Left ventricle myocardium superior (tissue), 1 donor: Measurements from ENCODE around the gene OPRL1. TPM values are rescaled to one million over a fixed set of nuclear protein-coding genes. Genes with fewer than 3 reads are reported as not detected.
A peak's percentile ranks its signal among the peaks of the same experiment; 100 is the strongest.
"Not testable (repeated sequence)": the region's sequence is repeated elsewhere in the genome, so short reads cannot be mapped to it uniquely, and the experiment has no call there.

Source experiments
- ATAC-seq: fragments of 200-7000 bp; cut with Tn5 transposase; one replicate; pipeline ENCODE4 v1.9.1; 2020; ENCODE audit warnings: mild to moderate bottlenecking, moderate library complexity
- DNase-seq: peaks from one replicate; pipeline ENCODE4 v3.0.0-alpha.2; 2020
- intact Hi-C: fragments of 100-400 bp; cut with micrococcal nuclease; formaldehyde crosslinking; loops from one replicate; pipeline ENCODE4 v1.11.0; 2022
- total RNA-seq: library from RNA; stranded (reverse); fragmentation: NEBNext Ultra II Directional; extraction: Animal tissue kit (Norgen Biotek cat#: 25700); gene quantifications from one replicate; pipeline ENCODE4 v1.2.1, GENCODE V29; 2021
- donor health status: DM: no; HTN: yes; CAD: no; lungs with severe emphysema.

The OPRL1 gene
- total RNA-seq, 1 donor from 2014 or later, result 0.27 TPM

DNA sequence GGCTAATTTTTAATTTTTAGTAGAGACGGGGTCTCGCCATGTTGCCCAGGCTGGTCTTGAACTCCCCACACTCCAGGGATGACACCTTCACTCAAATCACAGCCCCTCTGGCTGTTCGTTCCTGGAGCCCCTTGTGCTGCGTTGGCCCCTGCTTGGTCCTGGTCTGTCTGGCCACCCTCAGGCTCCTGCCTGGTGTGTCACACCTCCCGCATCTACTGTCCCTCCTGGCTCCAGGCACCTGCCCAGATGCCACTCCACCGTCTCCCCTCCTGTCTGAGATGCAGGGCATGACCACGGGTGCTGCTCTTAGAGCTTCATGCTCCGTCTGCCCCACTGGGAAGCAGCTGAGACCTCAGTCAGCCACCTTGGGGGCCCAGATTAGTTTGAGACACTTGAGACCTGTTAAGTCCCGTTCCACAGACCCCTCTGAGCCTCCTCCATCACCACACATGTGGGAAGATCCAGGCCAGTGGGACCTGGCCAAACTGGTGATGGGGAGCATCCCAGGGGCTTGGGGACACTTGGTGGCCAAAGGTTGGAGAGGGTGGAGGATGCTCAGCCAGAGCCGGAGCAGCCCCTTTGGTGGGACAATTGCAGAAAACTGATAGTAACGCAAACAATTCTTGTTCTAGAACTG lies 49.4 kb downstream of the OPRL1 start:
- intact Hi-C loops, result no loop called here
- DNase-seq, result peak; percentile 17

DNA sequence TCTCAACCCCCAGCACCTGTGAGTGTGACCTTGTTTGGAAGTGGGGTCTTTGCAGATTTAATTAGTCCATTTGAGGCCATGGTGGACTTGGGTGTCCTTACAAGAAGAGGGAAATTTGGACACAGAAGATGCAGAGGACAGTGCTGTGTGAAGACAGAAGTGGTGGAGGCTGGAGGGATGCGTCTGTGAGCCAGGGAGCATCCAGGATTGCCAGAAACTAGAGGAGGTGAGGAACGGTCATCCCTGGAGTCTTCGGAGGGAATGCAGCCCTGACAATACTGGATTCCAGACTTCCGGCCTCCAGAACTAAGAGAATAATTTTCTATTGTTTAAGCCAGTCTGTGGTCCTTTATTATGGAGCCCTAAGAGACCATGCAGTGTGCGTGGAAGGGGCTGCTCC lies 50.4 kb downstream of the OPRL1 start:
- intact Hi-C loops, result no loop called here
- DNase-seq (no peak), ATAC-seq (no peak)

More for the DNA sequence above, 49.4 kb downstream of the OPRL1 start:
- ATAC-seq, result no peak

DNA sequence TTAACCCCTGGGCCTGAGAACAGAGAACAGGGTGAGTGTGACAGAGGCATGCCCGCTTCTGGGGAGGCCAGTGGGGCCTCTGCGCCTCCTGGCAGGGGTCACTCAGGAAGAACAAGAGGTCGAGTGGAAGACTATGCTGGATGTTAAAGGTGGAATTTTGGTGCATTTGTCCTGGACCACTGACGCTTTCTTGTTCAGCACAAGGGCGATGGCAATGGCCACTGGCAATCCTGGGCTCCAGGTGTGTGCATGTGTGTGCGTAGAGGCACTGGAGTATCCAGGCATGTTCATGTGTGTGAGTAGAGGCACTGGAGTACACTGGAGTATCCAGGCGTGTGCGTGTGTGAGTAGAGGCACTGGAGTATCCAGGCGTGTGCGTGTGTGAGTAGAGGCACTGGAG lies 51.0 kb downstream of the OPRL1 start:
- no peak for DNase-seq
- intact Hi-C loops, result no loop called here
- no peak for ATAC-seq

DNA sequence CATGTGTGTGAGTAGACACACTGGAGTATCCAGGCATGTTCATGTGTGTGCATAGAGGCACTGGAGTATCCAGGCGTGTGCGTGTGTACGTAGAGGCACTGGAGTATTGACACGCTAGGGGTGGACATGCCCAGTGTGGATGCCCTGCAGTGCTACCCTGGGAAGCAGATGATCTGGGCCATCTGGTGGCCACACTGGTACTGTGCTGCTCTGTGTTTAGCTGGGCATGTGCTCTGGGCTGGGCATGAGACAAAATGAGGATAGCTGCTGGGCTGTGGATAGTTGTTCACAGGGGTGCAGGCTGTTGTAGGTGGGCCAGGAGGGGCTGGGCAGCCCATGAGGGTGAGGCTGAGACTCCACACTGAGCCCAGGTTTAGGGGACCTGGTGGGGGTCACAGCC lies 51.5 kb downstream of the OPRL1 start:
- no peak for ATAC-seq
- peak; percentile 7 for DNase-seq
- intact Hi-C loops, result no loop called here

DNA sequence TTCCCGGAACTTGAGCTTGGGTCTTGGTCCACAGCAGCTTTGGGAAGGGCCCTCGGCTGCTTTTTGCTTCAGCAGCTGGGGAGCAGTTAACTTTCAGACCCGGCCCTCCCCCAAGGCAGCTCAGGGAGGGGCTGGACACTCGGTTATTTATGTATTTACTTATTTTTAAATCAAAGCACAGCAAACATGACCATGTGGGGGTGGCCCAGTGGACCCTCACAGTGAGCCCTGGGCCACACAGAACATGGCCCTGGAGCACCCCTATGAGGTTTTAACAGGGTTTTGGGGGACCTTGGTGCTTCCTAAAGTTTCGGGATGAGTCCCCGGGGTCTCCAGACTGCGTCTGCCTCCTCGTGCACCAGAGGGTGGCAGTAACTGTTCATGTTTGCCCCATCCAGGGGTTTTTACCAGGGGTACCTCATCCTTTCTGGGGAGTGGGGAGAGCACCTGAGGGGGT lies 54.1 kb downstream of the OPRL1 start:
- no peak for ATAC-seq
- intact Hi-C loops, result no loop called here
- DNase-seq, result peak; percentile 11

DNA sequence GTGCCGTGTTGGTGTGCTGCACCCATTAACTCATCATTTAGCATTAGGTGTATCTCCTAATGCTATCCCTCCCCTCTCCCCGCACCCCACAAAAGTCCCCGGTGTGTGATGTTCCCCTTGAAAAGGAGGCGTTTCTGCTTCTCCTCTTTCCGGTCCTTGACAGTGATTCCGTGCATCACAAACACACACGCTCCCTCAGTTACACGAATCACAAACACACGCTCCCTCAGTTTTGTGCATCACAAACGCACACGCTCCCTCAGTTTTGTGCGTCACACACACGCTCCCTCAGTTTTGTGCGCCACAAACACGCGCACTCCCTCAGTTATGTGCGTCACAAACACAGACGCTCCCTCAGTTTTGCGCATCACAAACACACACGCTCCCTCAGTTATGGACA lies 54.9 kb downstream of the OPRL1 start:
- ATAC-seq, intact Hi-C loops: not testable (repeated sequence)
- DNase-seq, result peak; percentile 3

DNA sequence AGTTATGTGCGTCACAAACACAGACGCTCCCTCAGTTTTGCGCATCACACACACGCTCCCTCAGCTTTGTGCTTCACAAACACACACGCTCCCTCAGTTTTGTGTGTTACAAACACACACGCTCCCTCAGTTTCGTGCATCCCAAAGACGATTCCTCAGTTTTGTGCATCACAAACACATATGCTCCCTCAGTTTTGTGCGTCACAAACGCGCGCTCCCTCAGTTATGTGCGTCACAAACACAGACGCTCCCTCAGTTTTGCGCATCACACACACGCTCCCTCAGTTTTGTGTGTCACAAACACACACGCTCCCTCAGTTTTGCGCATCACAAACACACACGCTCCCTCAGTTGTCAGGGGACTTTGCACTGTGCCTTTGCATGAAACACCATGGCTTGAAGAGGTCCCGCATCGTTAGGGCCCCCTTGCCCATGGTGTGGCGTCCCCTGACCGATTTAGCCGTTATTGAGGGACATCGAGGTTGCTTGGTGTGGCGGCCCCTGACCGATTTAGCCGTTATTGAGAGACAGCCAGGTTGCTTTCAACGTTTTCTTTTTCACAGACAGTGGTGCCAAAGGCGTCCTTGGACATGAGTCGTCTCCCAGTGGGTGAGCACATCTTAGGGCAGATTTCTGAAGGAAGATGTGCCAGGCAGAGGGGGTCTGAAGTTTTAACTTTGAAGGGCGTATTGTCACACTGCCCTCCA lies 56.3 kb downstream of the OPRL1 start:
- peak; percentile 11 for DNase-seq
- intact Hi-C loops, result no loop called here
- ATAC-seq, result no peak

DNA sequence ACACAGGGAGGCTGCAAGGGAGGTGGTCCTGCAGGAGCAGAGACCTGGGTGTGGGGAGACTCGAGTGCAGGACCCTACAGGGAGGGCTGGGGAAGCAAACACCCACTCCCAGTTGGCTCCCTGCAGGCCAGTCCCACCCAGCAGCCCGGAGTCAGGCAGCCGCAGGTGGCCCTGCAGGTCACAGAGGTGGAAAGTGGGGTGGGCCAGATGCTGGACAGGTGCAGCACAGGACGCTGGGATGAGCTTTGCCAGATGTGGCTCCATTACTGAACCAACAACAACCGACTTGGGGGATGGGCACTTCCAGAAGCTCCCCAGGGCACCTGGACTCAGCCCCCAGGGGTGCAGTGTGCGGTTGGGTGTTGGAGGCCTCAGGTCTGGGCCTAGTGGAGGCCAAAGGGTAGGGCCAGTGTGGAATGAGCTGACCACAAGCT lies 57.7 kb downstream of the OPRL1 start:
- intact Hi-C loops, result no loop called here
- DNase-seq, result peak; percentile 13
- ATAC-seq, result no peak

DNA sequence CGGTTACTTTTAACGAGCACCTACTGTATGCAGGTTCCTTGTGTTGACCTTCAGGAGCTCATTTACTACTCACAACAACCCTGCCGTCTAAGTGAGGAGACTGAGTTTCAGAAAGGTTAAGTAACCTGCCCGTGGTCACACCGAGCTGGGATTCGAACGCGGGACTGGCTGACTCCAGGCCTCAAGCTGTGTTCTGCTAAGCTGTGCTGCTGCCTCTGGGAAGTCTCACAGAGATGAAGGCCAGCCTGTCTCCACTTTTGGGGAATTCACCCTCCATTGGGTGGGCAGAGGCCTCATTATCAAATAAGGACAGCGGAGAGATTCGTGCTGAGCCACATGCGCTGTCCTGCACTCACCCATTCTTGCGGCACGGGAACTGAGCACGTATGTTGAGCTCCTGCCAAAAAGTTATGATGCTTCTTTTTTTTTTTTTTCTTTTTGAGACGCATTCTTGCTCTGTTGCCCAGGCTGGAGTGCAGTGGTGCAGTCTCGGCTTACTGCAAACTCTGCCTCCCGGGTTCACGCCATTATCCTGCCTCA lies 58.5 kb downstream of the OPRL1 start:
- DNase-seq (peak; percentile 1), ATAC-seq (no peak)
- intact Hi-C loops, result no loop called here

DNA sequence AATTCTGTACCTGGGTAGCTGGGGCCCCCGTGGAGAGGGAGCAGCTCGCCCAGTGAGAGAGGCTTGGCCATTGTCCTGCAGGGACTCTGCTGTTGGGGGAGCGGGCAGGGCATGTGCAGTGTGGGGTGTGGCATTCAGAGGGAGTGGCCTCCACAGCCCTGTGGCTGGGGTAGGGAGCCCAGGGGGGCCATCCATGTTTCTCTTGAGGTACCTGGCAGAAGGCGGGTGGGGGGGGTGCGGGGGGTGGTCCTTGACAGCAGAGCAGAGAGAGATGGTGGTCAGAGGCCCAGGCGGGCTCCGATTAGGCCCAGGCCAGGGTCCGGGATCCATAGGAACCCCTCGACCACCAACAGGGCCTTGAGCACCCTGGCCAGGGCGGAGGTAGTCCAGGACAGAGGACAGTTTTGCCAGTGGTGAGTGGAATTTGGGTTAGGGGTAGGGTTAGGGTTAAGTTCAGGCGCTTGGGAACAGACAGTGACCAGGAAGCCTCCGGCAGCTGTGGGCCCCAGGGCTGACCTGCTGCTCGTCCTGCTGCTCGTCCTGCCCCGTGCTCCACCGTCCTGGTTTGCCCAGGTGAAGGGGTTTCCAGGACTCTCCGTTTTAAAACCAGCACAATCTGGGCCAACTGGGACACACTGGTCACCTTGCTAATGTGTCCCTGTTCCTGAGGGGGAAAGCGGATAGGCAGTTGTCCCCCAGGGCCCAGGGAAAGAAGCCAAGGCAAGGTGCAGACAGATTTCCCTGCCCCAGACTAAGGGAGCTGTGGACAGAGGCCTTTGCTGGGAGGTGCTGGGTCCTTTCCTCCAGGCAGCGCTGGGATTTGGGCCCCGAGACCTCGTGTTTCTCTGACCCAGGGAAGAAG lies 59.5 kb downstream of the OPRL1 start:
- ATAC-seq (no peak), DNase-seq (peak; percentile 18)
- intact Hi-C loops, result no loop called here

DNA sequence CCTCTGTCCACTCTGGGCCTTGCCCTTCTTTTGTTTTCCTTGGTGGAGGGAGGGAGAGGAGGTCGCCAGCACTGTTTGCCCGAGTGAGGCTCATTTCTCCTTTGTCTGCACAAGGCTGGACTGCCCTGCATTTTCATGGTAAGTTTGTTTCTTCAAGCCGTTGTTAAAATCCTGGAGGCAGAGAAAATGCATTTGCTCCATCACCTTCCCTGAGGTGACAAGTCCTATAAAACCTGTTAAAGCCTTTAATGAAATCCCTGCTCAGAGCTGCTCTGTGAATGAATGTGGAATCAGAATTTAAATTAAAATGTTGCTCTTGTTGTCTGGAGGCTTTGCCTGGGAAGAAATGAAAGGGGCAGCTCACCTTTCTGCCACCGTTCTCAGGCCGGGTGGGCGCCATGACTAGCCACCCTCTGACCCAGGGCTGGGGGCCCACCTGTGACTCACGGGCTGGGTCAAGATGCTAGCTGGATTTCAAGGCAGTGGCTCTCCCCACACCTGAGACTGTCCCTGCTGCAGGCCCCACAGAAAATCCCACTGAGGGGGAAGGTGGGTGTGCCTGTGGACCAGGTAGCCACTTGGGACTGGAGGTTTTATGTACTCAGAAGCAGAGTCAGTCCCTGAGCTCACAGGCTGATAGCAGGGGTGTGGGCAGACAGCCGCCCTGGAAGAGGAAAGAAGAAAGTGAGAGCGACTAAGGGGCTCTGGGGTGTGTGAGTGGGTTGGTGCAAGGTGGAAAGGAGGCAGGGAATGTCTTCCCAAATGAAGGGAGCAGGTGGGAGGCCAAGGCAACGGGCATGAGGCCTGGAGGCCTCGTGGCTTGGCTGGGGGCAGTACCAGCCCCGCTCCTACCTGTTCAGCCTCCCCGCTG lies 60.4 kb downstream of the OPRL1 start:
- DNase-seq, result peak; percentile 11
- intact Hi-C loops, result no loop called here
- ATAC-seq, result no peak

DNA sequence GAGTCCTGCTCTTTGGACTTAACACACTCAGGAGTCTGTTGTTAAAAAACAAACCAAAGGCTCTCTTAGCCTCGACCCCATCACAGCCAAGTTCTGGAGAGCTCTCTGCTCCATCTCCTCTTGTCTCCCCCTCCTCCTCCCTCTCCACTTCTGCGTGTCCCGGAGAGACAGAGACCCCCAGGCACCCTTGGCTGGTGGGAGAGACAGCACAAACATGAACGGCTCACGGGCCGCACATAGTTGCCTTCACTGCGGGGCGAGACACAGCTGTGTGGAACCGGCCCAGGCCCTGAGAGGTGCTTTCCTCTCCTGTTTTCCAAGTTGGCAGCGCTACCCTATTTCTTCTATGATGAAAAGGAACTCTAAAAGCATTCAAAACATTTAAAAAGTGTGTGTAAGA lies 61.1 kb downstream of the OPRL1 start:
- ATAC-seq, result no peak
- DNase-seq, result peak; percentile 14
- intact Hi-C loops, result no loop called here

DNA sequence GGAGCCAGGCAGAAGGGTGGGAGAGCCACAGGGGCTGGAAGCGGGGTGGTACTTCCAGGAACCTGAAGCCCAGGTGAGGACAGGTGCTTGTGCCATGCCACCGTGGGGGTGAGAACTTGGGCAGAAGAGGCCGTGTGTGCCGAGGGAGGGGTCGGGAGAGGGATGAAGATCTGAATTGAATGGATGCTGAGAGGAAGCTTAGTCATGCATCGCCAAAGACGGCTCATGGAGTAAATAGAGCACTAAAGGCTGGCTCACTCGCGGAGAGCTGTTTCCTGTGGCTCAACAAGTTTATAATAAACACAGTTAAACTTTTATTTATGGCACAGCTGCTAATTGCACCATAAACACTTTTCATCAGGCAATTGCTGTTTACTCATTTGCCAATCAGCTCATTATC lies 62.7 kb downstream of the OPRL1 start:
- no peak for DNase-seq
- no peak for ATAC-seq
- intact Hi-C loops, result no loop called here

DNA sequence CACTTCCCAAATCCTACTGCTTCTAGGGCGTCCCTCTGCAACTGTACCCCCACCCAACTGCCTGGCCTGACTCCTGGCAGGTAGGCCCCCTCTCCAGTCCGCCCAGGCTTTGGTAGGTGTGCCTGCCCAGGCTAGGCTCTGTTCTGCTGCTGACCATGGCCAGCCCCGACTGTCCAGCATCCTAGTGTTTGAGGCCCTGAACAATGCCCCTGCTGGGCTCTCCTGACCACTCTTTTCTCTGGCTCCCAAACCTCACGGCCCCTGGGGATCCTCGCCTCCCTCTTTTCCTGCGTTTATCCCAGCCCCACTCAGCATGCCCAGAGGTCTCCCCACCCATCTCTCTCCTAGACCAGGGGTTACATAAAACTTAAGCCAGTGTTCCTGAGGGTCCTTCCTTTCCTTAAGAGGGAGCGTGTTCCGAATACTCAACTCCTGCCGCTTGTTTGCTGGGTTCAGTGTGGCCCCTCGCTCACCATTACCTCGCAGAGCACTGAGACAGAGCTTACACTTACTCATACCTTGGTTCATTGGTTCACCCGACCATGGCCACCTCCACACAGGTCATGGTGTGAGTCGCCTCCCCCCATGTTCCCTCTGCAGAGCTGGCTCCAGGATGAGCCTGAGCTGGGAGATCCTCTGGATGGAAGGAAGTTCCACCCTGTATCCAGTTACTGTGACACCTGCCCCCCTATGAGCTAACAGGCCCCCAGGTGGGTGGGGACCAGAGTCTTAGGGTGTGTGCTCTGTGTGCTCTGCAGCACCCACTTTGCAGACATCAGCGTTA lies 63.3 kb downstream of the OPRL1 start:
- ATAC-seq (no peak), DNase-seq (peak; percentile 9)
- intact Hi-C loops, result no loop called here

DNA sequence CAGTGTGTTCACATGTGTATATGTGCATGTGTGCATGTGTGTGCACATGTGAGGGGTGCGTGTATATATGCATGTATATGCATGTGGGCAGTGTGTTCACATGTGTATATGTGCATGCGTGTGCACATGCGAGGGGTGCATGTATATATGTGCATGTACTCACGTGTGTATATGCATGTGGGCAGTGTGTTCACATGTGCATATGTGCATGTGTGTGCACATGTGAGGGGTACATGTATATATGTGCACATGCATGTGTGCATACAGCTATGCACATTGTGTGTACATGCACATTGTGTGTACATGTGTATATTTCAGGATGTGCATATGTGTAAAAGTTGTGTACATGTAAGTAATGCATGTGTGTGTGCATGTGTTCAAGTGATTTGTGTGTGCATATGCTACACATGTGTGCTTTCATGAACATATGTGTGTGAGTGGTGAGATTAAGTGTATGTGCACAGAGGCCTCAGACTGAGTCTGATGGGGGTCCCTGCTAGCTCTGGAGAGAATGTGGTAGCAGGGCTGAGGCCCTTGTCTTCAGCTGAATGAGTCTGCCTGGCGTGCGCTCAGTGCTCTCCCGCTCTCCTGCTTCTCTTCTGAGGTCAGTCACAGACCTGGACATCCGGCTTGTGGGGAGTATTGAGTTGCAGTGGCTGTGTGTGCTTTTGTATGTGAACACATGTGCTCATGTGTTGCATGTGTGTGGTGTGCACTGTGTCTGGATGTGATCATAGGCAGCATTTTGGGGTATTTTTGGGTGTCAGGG lies 64.4 kb downstream of the OPRL1 start:
- ATAC-seq (no peak), DNase-seq (no peak)
- intact Hi-C loops, result no loop called here

DNA sequence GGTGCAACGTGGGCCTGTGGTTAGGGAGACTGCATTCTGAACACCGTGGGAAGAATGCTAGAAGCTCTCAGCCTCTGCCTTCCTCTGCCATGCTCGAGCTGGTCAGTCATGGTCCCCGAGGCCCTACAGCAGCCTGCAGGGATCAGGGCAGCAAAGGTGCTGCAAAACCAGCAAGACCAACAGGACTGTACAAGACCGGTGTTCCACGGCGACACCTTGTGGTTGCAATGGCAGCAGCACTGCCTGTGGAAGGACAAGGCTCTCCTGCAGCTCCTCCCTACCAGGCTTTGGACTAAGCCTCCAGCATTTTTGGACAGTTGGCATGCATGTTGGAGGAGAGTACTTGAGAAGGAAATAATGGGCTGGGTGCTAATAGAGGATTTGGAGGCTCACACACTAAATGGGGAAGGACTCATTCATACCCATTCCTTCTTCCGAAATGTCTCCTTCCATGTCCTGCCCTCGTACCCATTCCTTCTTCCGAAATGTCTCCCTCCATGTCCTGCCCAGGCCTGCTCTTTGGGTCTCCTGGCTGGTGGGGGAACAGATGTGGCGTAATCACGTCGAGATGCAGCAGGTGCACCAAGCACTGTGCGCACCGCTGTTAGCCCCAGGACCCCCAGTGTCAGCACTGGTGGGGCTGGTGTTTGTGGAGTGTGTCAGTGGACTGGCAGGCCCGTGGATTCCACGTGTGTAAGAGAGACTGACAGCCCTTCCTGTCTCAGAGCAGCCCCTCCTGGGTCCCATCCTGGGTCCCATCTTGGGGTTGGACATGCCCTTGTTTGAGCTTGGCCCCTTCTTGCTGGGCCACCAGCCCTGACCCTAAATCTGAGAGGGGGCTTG lies 65.8 kb downstream of the OPRL1 start:
- no peak for ATAC-seq
- intact Hi-C loops, result no loop called here
- DNase-seq, result peak; percentile 16
